HG03175 (cell line): ENCODE data around the gene TSC1.
A peak's percentile ranks its signal among the peaks of the same experiment; 100 is the strongest.

ENCODE experiments used
- ATAC-seq: cut with Tn5 transposase; IDR thresholded peaks from one replicate; pipeline ENCODE4 v1.9.1; 2021; ENCODE audit warnings: mild to moderate bottlenecking, moderate library complexity; ENCODE audit not compliant: unreplicated experiment

TSC1 gene

DNA sequence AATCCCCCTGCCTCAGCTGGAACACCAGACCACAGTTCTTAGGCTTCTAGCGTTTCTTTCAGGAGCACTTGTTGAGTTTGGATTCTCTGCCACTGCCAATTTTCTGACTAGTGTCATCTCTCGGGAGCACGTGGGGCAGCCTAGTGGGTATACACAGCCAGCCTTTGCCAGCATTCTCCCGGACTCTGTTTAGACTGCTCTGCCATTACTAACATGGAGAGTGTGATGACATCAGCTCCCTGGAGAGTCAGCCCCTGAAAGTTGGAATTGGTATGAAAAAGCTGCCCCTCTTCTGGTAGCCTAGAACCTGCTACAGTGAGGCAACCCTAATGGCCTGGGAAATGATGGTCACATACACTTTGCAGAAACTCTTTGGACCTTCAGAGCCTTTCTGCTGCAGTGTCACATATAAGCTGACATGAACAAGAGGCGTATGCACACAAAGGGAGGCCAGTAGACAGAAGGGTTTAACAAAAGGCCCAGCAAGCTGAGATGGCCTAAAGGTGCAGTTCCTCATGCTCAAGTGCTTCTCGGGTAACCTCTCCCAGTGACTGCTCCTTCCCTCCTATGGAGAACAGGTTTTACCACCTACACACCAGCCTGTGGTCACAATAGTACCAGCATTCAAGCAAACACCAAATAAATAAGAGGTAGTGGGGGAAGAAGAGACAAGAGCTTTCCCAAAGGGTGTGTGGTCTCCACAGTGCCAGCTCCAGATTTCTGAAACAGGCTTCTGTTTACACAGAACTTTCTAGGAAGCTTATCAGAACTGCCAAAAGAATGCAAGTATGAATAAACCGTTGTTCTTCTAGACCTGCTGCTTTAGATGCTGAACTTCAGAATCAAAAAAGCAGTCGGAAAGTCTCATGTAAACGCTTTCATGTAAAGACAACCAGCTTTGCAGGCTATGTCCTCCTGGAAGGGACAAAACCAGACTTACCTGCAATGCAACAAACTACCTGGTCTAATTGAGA, 49.3 kb downstream of the TSC1 start:
- no peak for ATAC-seq

DNA sequence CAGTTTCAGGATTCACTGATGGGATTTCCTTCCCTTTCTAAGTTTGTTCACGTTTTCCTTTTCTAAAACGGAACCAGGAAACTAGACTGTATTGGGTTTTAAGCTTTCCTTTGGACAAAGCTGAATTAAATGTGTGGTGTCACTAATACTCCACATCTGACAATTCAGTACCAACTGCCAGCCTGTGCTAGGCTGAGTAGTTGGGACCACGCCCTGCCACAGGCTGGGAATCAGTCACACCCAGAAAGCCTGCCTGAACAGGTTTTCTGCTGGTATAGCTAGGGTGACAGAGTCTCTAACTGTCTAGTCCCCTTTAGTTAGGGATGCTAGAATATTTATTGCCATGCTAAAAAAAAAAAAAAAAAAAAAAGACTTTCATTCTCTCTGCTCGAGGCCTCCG, 50.1 kb downstream of the TSC1 start:
- no peak for ATAC-seq

DNA sequence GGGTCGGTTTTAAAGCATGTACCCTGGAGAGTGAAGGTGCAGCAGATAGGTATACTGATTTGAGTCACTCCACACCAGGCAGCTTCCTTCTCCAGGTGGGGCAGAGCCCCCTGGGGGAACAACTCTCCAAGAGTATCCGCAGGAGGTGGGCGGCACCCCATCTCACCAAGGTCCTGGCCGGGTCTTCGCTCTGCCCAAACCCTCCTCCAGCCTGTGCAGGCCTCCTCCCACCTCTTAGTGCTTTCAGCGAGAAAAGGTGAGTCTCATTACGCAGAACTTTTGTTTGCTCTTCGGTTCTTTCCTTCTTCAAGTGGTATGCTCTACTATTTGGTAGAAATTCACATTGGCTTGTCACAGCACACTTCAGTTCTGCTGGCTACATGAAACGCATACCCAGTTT, 52.0 kb downstream of the TSC1 start:
- no peak for ATAC-seq

DNA sequence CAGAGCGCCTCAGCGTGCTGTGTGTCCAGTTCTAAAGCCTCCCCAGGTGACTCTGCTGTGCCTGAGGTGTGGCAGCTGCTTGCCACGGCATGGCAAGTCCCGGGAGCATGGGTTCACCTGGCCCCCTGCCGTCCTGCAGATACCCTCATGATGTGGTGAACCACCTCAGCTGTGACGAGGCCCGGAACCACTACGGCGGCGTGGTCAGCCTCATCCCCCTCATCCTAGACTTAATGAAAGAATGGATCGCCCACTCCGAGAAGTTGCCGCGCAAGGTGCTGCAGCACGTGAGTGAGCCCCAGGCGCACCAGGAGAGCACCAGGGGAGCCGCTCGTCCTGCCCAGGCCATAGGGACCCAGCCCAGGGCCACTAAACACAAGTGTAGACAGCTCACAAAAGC, 56.3 kb downstream of the TSC1 start:
- ATAC-seq, result peak; percentile 19

DNA sequence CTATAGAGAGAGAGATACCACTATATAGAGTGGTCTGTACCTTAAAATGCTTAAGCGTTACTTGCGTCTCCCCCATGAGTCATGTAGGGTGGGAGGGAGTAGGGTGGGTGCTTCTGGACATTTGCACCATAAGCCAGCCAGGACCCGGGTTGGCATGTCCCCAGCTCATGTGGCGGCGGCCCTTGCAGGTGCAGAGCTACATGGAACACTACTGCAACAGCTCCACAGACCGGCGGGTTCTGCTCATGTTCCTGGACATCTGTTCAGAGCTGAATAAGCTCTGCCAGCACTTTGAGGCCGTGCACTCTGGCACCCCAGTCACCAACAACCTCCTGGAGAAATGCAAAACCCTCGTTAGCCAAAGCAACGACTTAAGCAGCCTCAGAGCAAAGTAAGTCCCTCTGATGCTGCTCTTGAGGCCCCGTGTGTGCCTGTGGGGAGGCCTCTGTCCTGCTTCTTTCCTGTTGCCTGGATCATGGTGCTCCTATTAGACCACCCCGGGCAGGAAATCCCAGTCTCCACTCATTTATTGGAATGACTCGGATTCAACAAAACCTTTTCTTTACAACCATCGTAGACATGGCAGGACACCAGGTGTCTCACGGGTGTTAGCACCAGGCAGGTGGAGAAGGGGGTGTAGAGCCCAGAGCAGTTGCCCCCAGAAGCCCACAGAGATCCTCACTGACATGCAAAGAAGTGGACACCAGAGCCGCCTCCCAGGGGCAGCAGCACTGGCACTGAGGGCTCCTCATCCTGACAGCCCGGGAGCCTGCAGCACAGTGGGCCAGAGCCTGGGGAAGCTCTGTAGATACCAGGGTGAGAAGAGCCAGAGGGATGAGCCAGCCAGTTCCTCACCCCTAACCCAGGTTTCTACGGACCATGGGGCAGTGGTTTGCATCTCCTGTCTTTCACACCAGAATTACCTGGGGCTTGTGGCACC, 57.0 kb downstream of the TSC1 start:
- ATAC-seq, result no peak

DNA sequence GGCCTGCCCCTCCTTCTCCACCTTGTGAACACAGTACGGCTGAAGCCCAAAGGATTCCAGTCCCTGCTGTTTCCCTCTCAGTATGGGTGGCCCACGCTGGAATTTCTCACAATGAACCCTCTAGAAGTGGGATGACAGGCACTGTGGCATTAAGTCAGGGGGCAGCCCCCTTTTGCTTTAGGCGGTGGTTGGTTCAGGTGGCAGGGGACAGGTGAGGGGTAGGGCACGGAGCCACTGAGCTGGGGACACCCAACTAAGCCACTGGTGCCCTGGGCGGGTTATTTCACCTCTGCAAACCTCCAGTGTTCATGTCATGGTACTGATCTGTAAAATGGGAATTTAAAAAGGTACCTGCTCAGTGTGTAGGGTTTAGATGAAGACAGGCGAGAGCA, 58.1 kb downstream of the TSC1 start:
- ATAC-seq, result no peak

DNA sequence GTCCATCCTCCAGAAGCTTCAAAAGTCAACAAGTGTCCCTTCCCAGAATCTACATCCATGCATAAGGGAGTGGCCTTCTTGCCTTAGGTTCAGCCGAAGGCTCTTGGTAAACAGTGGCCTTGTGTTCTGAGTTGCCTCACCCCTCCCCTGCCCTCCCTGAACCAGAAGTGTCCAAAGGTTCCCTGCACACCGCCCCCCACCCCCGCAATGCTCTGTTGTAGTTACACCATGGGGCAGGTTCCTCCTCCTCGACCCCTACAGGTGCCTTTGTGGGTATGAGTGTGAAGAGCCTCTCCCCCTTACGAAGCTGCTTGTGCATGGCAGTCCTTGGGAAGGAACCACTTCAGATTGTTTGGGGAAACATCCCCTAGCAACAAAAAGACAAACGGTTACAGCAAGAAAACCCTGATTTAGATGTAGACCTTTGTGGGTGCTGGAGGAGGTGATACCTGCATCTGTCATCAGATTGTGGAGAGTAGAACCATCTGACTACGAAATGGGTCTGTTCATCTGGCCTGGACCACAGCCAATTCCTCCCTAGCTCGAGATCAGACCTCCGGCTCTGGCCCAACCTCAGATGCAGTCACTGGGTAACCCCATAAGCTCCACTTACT, 58.6 kb downstream of the TSC1 start:
- ATAC-seq, result no peak

DNA sequence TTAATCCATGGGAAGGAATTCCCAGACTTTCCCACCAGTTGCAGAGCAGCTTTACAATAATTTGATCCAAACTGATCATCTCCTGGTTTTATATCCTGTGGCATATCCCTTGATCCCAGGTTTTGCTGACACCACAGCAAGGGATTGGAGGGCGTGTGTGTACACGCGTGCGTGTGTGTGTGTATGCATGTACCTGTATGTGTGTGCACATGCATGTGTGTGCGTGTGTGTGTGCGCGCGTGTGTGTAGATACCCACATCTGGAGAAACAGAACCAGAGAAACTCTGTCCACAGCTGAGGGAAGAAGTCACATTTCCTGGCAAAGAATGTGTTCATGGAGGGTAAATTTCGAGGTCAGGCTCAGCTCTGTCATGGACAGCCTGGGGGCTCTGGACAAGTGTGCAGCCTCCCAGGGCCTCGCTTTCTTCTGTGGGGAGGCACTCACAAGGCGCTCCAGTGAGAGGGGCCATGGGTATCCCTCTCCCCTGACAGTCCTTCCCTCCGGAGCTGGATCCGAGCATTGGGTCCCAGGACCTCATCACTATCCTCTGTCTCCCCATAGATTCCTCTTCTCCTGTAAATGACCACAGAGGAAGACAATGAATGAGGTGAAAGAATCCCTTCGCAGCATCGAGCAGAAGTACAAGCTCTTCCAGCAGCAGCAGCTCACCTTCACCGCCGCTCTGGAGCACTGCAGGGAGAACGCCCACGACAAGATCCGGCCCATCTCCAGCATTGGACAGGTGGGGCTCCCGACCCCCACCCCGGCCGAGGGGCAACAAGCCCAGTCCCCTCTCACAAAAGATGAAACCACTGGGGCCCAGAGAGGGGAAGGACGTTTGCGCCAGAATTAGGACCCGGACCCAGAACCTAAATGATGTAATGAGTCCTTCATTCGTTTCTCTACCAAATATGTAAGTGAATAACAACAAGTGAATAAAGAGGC, 60.8 kb downstream of the TSC1 start:
- no peak for ATAC-seq

DNA sequence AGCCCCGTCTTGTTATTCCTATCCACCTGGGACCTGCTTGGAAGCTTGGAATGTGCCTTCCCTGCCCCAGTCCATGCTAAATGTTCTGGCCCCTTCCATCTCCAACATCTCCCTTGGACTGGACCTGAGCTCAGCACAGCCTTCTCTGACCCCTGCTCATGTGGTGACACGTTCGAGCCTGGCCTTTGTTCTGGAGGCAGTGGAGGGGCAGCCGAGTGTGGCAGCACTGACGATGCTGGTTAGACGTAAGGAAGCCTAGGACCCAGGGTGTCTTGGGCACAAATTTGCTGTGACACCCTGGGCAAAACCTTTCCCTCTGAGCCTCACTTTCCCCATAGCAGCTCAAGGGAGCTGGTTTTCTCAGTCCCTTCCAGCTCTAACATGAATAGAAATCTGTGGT, 61.8 kb downstream of the TSC1 start:
- no peak for ATAC-seq

DNA sequence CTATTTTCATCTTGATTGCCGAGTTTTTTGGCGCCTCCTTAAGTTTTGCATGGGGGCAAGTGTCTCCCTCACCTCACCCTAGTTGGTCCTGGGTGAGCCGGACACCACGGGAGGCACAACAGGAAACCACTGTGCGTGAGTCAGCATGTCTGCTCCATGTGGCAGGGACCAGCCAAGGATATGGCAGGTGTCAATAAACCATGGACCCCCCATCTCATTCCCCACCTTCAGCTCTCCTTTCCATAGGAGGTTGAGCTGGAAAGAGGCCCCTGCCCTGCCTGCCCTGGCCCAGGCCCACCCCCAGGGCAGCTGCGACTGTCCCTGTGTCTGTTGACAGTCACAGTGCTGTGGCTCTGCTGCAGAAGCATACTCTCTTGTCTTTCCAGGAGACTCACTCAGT, 62.6 kb downstream of the TSC1 start:
- ATAC-seq, result no peak

DNA sequence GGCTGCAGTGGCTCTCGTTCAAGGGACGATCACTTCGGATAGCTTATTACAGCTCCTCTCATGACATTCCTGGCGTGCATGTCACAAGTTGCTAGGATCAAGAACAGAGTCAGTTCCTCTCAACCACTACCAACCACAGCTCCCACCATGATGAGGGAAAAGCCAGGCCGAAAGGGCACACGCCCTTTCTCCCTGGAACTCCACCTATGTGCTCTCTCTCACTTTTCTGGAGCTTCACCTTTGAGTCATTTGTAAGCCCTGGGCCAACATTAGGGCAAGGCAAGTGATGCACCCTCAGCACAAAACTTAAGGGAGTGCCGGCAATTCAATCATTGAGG, 64.1 kb downstream of the TSC1 start:
- ATAC-seq, result no peak

DNA sequence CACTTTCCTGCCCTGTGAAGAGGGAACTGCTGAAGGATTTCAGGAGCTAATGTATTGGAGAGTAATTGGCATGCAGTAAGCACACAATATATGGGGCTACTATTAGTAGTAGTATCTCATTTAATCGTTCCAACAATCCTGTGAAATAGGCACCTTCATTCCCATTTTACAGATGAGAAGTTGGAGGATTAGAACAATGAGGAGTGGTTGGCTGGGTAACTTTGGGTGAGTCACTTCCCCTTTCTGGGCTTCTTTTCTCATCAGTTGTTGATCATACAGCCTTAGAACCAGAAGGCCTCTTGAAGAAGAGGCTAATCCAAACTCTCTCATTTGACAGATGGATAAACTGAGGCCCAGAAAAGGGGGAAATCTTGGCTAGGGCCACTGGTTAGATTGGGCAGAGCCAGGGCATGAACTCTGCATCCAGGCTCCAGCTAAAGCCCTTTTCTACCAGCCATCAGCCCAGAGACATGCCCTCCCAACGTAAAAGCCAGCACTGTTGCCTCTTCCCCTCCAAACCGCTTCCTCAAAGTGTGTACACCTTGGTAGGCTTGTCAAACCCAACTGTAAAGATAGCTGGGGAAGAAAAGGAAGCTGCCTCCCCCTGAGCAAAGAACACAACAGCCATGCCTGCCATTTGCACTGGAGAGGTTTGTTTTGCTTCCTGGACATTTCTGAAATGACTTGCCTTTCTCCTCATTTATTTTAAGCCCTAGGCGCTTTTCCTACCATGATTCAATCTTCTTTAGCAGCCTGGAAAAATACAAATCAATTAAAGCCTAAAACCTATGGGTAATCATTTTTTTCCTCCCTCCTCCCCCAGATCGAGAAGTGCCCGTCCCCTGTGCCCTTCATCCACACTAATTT, 64.7 kb downstream of the TSC1 start:
- no peak for ATAC-seq

DNA sequence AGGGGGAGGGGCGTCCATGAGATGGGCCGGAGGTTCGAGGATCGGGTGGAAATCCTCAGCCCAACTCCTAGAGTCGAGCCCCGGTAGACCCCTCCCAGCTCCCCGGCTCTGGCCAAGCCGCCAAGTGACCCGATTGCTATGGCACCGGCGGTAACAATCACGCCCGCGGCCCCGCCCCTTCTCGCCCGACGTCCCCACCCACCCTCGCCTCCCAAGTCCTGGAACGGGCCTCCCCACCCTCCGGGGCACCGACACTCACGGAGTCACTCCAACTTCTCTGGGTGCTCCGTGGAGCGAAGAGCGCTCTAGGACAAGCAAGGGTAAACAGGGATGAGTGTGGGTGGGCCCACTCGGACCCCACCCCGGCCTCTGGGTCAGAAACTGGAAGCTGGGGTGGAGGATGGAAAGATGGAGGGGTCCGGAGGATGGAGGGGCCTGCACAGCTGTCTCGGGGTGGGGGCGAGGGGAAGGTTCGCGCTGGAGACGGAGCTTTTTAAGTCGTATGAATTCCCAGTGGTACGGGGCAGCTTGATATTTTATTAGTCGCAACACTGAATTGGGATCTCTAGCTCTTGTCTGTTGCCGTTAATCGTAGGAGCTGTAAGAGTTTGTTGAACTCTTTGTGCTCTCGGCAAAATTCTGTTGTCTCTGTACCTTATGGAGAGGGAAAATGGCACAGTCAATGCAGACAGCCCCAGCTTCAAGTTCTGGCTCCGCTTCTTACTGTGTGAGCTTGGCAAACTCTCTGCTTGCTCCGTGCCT, 65.5 kb downstream of the TSC1 start, which contains the start of gene SPACA9:
Gene SPACA9, plus strand, starts transcription at position 204 of the 762 bp plus-strand sequence. CDS start 5,050 bp downstream, outside the sequence.
- no peak for ATAC-seq

DNA sequence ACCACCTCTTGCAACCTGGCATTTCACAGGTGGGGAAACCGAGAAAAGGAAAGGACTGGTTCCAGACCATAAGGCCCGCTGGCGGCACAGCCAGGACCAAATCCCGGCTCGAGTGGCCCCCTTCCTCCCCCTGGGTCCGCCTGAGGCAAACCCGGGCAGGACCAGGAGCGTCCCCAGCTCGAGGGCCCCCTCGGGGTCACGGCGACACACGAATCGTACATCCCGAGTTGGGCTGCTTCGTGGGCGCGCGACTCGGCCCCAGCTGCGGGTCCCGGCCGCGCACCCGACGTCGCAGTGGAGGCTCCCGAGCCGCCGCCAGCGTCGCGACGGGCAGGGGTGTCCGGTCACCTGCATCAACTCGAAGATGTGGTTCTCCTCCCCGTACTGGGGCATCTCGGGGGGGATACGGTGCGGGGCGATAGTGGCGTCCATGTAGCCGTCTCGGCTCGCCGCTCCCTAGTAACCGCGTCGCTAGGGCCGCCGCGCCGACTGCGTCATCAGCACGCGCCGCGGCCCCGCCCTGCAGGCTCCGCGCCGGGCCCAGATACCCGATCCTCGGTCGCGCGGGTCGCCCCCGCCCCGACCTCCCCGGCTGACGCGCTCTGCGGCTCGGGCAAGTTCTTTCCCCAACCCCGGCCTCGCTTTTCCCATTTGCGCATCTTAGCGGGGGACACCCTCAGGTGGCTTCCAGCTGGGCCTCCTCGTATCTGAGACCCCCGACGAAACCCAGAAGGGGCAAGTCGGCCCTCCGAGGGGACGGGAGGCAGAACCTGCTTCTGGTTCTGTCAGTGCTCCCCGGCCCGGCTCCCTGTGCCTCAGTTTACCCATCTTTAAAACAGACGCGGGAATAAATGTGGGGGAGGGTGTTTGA, 66.4 kb downstream of the TSC1 start, which contains the start of gene AK8:
Gene AK8, minus strand, starts transcription at position 461 of the 871 bp plus-strand sequence. Its CDS starts 29 bp downstream, at position 432.
- peak; percentile 76 for ATAC-seq

DNA sequence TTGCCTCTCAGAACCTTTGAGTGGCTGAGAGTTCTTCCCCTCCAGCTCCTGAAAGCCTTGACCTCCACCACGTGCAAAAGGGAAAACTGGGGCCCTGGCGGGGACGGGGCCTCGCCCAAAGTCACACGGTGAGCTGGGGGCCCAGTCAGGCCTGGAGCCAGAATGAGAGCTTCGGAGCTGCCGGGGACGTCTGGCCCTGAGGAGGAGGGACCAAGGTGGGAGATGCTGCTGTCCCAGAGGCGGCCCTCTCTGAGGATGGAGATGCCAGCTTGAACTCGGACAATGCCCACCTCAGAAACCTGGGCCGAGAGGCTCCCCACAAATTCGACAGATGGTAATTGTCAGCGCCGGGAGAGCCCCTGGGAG, 67.0 kb downstream of the TSC1 start:
- no peak for ATAC-seq

DNA sequence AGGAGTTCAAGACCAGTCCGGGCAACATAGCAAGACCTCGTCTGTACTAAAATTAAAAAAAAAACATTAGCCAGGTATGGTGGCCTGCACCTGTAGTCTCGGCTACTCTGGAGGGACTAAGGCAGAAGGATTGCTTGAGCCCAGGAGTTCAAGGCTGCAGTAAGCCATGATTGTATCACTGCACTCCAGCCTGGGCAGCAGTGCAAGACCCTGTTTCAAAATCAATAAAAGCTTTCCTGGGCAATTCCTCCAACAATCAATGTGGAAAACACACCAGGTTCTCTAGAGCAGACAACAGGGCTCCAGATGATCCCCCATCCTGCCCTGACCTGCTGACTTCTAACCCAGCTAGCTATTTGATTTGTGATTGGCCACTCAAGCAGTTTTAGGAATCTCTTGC, 67.6 kb downstream of the TSC1 start:
- ATAC-seq, result no peak

DNA sequence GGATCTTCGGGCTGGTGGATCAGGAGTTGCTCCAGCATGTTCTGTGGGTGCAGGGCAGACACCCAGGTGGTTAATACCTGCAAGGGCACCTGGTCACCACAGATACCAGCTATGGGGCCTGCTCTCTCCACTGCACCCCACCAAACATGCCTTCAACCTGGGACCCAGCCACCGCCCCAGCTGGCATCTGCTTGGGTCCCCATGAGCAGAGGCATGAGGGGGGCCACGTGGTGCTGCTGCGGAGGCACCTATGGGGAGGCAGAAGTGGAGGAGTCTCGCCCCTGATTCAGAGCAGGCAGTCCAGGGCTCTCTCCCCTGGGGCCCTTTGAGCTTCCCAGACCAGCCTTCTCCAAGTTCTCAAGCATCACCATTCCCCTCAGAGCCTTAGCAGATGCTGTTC, 69.3 kb downstream of the TSC1 start:
- no peak for ATAC-seq
